ENCODE data around the gene DYNLT1. TPM values are rescaled to one million over a fixed set of nuclear protein-coding genes. Genes with fewer than 3 reads are reported as not detected.
"Not testable (repeated sequence)": the region's sequence is repeated elsewhere in the genome, so short reads cannot be mapped to it uniquely, and the experiment has no call there.

DYNLT1 gene
- total RNA-seq, 5 donors from 2014 or later (not counting 1 experiment from before 2014, with no cell fraction given): 50.8 to 128 (median 59.5) TPM

GRCh38 chr6:158662607-158662953 is 18.0 kb upstream of the DYNLT1 start:
- H3K9me3 ChIP-seq: no peaks in the 10 kb centered on the region
- H3K27ac ChIP-seq (ENCODE audit: low read length): no peak overlapping the region
- Mint-ChIP-seq H3K4me3 (peak overlapping the region in 2 of 3 donors; percentile 76 to 81), H3K36me3 (peaks cover 44% of the 10 kb centered on the region), H3K27ac (peak overlapping the region in 1 of 2 donors; percentile 89), H3K27me3 (no peaks in the 10 kb centered on the region), H3K9me3 (no peaks in the 10 kb centered on the region), H3K4me1 (peaks cover 35 to 54% (median 47%) of the 10 kb centered on the region in 3 donors)
- H3K4me1 ChIP-seq (ENCODE audit: control insufficient read depth in 1 of 2, extremely low read depth in 1 of 2, insufficient read depth in 2 of 2, low read length in 2 of 2): peaks cover 21 to 27% of the 10 kb centered on the region in 2 experiments
- no peak for ATAC-seq (replicated peaks in 1 of 4)
- ChIA-PET CTCF (interaction anchor here (0.9 to 5.7 kb wide), 5 partner anchors 24 to 87 kb away, joined by 3 to 85 read pairs (median 5); no protein-coding TSS in a partner anchor), POLR2A (interaction anchor here (0.8 to 1.4 kb wide), 8 partner anchors 9 to 35 kb away, joined by 3 to 8 read pairs (median 4); partner anchors contain the start of gene SYTL3 (in 1 of the 2))
- 40% methylated on average over 1 of the region's 3 CpGs for WGBS (ENCODE audit: insufficient coverage)
- peaks cover 4 to 53% of the 10 kb centered on the region in 2 donors for H3K36me3 ChIP-seq (ENCODE audit: control insufficient read depth in 2 of 2, extremely low read depth in 1 of 2, insufficient read depth in 1 of 2, low read length in 1 of 2)
- DNase-seq: no peak
- no peaks in the 10 kb centered on the region for H3K27me3 ChIP-seq (replicated peaks in 1 of 2; ENCODE audit: control insufficient read depth in 2 of 2, extremely low read depth in 1 of 2, insufficient read depth in 2 of 2, low read length in 1 of 2)
- H3K4me3 ChIP-seq (ENCODE audit: control insufficient read depth in 1 of 2, extremely low read depth in 1 of 2, low read length in 1 of 2): peak overlapping the region in 1 of 2 donors; percentile 56

GRCh38 chr6:158661156-158661685 is 16.7 kb upstream of the DYNLT1 start:
- no peaks in the 10 kb centered on the region for H3K9me3 ChIP-seq
- POLR2A ChIA-PET: interaction anchor here (0.5 to 1.2 kb wide), 4 partner anchors 8 to 381 kb away, joined by 3 to 4 read pairs (median 4); no protein-coding TSS in a partner anchor
- peaks cover 22 to 26% of the 10 kb centered on the region in 2 experiments for H3K4me1 ChIP-seq (ENCODE audit: control insufficient read depth in 1 of 2, extremely low read depth in 1 of 2, insufficient read depth in 2 of 2, low read length in 2 of 2)
- no peak overlapping the region for H3K4me3 ChIP-seq (ENCODE audit: control insufficient read depth in 1 of 2, extremely low read depth in 1 of 2, low read length in 1 of 2)
- Mint-ChIP-seq H3K27me3 (no peaks in the 10 kb centered on the region), H3K4me3 (peak overlapping the region in 1 of 3 donors; percentile 55), H3K36me3 (peaks cover 30% of the 10 kb centered on the region), H3K27ac (peak overlapping the region in 1 of 2 donors; percentile 72), H3K9me3 (no peaks in the 10 kb centered on the region), H3K4me1 (peaks cover 41 to 50% (median 42%) of the 10 kb centered on the region in 3 donors)
- ATAC-seq (replicated peaks in 1 of 4) (no peak), DNase-seq (no peak)
- H3K27ac ChIP-seq (ENCODE audit: low read length): no peak overlapping the region
- peaks cover 0 to 41% of the 10 kb centered on the region in 2 donors for H3K36me3 ChIP-seq (ENCODE audit: control insufficient read depth in 2 of 2, extremely low read depth in 1 of 2, insufficient read depth in 1 of 2, low read length in 1 of 2)
- WGBS (ENCODE audit: insufficient coverage): 100% methylated on average over 1 of the region's 3 CpGs
- CTCF ChIA-PET: interaction anchor here (0.6 to 5.7 kb wide), 8 partner anchors 12 to 434 kb away, joined by 3 to 85 read pairs (median 9); partner anchors contain the start of gene SYTL3 (in 1 of the 2)
- no peaks in the 10 kb centered on the region for H3K27me3 ChIP-seq (replicated peaks in 1 of 2; ENCODE audit: control insufficient read depth in 2 of 2, extremely low read depth in 1 of 2, insufficient read depth in 2 of 2, low read length in 1 of 2)

DNA sequence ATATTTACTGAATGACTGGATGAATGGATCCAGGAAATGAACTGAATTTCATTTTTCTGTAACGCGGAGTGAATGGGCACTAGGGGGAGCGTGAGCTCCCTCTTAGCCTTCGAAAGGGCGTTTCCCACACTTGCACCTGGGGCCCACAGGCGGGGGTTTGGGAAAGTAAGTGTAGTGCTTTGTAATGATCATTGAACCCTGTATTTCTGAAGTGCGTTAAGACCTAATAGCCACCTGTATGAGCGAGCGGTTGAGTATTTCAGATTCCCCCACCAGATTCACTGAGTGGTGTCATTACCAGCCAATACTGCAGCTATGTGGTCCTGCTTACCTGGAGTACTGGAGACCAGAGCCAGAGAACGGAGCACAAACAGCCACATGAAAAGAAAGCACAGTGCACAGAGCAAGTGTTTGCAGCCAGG is 15.8 kb upstream of the DYNLT1 start:
- Histone ChIP-seq H3K36me3 (ENCODE audit: control insufficient read depth in 2 of 2, extremely low read depth in 1 of 2, insufficient read depth in 1 of 2, low read length in 1 of 2) (peaks cover 0 to 34% of the 10 kb centered on the region in 2 donors), H3K4me3 (ENCODE audit: control insufficient read depth in 1 of 2, extremely low read depth in 1 of 2, low read length in 1 of 2) (no peak overlapping the region), H3K27ac (ENCODE audit: low read length) (peak overlapping the region; percentile 25), H3K4me1 (ENCODE audit: control insufficient read depth in 1 of 2, extremely low read depth in 1 of 2, insufficient read depth in 2 of 2, low read length in 2 of 2) (peaks cover 31 to 33% of the 10 kb centered on the region in 2 experiments), H3K27me3 (replicated peaks in 1 of 2; ENCODE audit: control insufficient read depth in 2 of 2, extremely low read depth in 1 of 2, insufficient read depth in 2 of 2, low read length in 1 of 2) (no peaks in the 10 kb centered on the region), H3K9me3 (no peaks in the 10 kb centered on the region)
- ChIA-PET CTCF (interaction anchor here (0.7 to 5.7 kb wide), 14 partner anchors 11 to 446 kb away, joined by 3 to 85 read pairs (median 6); partner anchors contain the start of genes SYTL3 (in 2 of the 2) and DYNLT1 (in 1 of the 2)), POLR2A (interaction anchor here (0.5 to 1.9 kb wide), 8 partner anchors 11 to 381 kb away, joined by 3 to 17 read pairs (median 4); partner anchors contain the start of gene SYTL3 (in 1 of the 2))
- H3K9me3 Mint-ChIP-seq: no peaks in the 10 kb centered on the region
- H3K36me3 Mint-ChIP-seq: peaks cover 25% of the 10 kb centered on the region
- peak; percentile 69 to 78 (median 70) for ATAC-seq (replicated peaks in 1 of 4)
- peak overlapping the region; percentile 17 to 55 (median 18) for H3K4me3 Mint-ChIP-seq
- H3K4me1 Mint-ChIP-seq: peaks cover 50 to 59% (median 51%) of the 10 kb centered on the region in 3 donors
- H3K27me3 Mint-ChIP-seq: no peaks in the 10 kb centered on the region
- H3K27ac Mint-ChIP-seq: peak overlapping the region; percentile 20 to 81
- WGBS (ENCODE audit: insufficient coverage): 8% methylated on average over 8 of the region's 10 CpGs
- DNase-seq: peak in 34 of 35 experiments; percentile 26 to 75 (median 56)

DNA sequence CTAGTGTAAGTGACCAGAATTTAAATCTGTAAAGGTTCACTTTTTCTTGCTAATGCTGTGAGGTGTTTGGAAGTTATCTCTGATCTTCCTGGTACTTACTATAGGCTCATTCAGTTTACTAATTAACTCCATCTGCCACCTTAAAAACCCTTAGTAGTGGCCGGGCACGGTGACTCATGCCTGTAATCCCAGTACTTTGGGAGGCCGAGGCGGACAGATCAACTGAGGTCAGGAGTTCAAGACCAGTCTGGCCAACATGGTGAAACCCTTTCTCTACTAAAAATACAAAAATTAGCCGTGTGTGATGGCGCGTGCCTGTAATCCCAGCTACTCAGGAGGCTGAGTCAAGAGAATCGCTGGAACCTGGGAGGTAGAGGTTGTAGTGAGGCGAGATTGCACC is 12.4 kb upstream of the DYNLT1 start:
- Histone ChIP-seq H3K4me1 (ENCODE audit: control insufficient read depth in 1 of 2, extremely low read depth in 1 of 2, insufficient read depth in 2 of 2, low read length in 2 of 2) (peaks cover 42 to 60% of the 10 kb centered on the region in 2 experiments), H3K36me3 (ENCODE audit: control insufficient read depth in 2 of 2, extremely low read depth in 1 of 2, insufficient read depth in 1 of 2, low read length in 1 of 2) (peaks cover 0 to 15% of the 10 kb centered on the region in 2 donors)
- H3K27me3 Mint-ChIP-seq; DNase-seq; H3K4me3 ChIP-seq (ENCODE audit: control insufficient read depth in 1 of 2, extremely low read depth in 1 of 2, low read length in 1 of 2); H3K9me3 Mint-ChIP-seq; H3K9me3 ChIP-seq; ATAC-seq (replicated peaks in 1 of 4); H3K27me3 ChIP-seq (replicated peaks in 1 of 2; ENCODE audit: control insufficient read depth in 2 of 2, extremely low read depth in 1 of 2, insufficient read depth in 2 of 2, low read length in 1 of 2); POLR2A ChIA-PET; H3K4me3 Mint-ChIP-seq; H3K27ac ChIP-seq (ENCODE audit: low read length): not testable (repeated sequence)
- Mint-ChIP-seq H3K4me1 (peaks cover 63 to 72% (median 69%) of the 10 kb centered on the region in 3 donors), H3K27ac (peak overlapping the region; percentile 57 to 64), H3K36me3 (peaks cover 19% of the 10 kb centered on the region)
- 80% methylated on average over 4 of the region's 9 CpGs for WGBS (ENCODE audit: insufficient coverage)
- CTCF ChIA-PET: interaction anchor here in 1 of 2 donors (0.6 kb wide), 1 partner anchor 274 kb away, joined by 3 read pairs; no protein-coding TSS in a partner anchor

DNA sequence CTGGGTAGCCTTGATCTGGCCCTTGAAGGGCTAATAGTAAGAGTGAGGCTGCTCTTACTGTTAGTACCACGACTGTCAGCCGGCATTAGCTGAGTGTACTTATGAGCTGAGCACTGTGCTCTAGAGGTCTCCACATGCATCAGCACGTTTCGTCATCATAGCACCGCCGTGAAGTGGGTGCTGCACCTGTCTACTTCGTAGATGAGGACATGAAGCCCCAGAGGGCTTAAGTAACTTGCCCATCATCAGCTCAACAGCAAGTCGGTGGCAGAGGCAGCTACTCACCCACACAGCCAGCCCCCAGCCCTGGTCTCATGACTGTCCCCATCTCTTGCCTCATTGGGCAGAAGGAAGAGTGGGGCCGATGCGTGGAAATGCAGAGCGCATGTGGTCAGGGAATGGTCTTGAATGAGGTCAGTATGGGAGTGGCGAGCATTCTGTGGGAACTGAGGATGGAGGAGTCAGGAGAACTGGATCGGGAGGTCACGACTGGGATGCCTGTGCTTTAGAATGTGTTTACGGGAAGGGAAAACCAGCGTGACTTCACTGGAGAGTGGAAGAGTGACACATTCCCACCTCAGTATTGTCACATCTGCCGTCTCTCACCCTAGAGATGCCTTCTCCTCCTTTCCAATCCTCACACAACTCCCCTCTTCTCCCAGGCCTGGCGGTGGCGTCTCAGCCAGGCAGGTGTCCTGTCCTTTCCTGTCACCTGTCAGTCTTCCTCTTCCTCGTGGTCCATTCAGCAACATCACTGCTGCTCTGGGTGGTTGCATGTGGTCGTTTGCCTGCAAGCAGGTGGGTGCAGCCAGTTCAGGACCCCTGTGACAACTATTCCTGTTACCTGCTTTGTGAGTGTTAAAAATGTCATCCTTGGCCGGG is 11.3 kb upstream of the DYNLT1 start:
- Mint-ChIP-seq H3K4me3 (peak overlapping the region; percentile 18 to 72 (median 48)), H3K36me3 (peaks cover 19% of the 10 kb centered on the region), H3K27me3 (no peaks in the 10 kb centered on the region), H3K27ac (peak overlapping the region; percentile 97 to 98), H3K9me3 (no peaks in the 10 kb centered on the region), H3K4me1 (peaks cover 62 to 77% (median 71%) of the 10 kb centered on the region in 3 donors)
- ATAC-seq (replicated peaks in 1 of 4) (no peak), DNase-seq (no peak)
- ChIA-PET CTCF (no interaction called here), POLR2A (interaction anchor here (0.5 to 1.8 kb wide), 4 partner anchors 12 to 306 kb away, joined by 3 to 6 read pairs (median 3); partner anchors contain the start of gene DYNLT1 (in 1 of the 2))
- WGBS (ENCODE audit: insufficient coverage): 89% methylated on average over 16 of the region's 22 CpGs
- no peaks in the 10 kb centered on the region for H3K9me3 ChIP-seq
- no peaks in the 10 kb centered on the region for H3K27me3 ChIP-seq (replicated peaks in 1 of 2; ENCODE audit: control insufficient read depth in 2 of 2, extremely low read depth in 1 of 2, insufficient read depth in 2 of 2, low read length in 1 of 2)
- H3K36me3 ChIP-seq (ENCODE audit: control insufficient read depth in 2 of 2, extremely low read depth in 1 of 2, insufficient read depth in 1 of 2, low read length in 1 of 2): peaks cover 0 to 10% of the 10 kb centered on the region in 2 donors
- peaks cover 37 to 66% of the 10 kb centered on the region in 2 experiments for H3K4me1 ChIP-seq (ENCODE audit: control insufficient read depth in 1 of 2, extremely low read depth in 1 of 2, insufficient read depth in 2 of 2, low read length in 2 of 2)
- no peak overlapping the region for H3K4me3 ChIP-seq (ENCODE audit: control insufficient read depth in 1 of 2, extremely low read depth in 1 of 2, low read length in 1 of 2)
- H3K27ac ChIP-seq (ENCODE audit: low read length): peak overlapping the region; percentile 99
